ENCODE results near the gene EIF2B5.

EIF2B5 gene

DNA sequence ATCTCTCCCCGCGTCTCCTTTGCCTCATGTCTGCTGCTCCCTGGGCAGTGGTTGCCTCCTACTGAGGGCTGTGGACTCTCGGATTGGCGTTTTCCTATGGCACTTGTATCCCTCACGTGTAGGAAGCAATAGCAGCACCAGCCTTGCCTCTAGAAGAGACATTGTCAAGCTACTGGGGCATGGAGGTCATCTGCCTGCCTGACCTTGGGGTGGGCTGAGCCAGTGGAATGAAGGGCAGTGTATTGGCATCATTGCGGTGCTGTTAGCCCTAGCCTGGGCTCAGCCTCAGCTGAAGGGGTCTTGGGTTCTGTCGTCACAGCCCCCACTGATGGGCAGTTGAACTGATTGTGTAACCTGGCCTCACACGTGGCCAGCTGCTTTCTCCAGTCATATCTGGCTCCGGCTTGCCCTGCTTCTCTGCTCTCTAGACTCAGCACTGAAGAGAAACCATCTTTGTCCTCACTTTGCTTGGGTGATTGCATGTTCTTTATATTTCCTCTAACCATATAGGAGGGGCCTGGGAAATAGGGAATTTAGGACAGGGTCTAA is 58.9 kb downstream of the EIF2B5 start:
- H3K36me3 ChIP-seq (replicated peaks; ENCODE audit: insufficient read depth, low read length), result peaks cover 26% of the 10 kb centered on the region

More for the DNA sequence above, 58.9 kb downstream of the EIF2B5 start:
- peaks cover 16% of the 10 kb centered on the region for H3K79me2 ChIP-seq (ENCODE audit: low read length)
- no peak for DNase-seq
- TF ChIP-seq EZH2 (optimal IDR thresholded peaks at IDR 0.05; ENCODE audit: low read depth, low read length) (no peak), EZH2phosphoT487 (IDR thresholded peaks at IDR 0.05; ENCODE audit: low read length) (no peak)
- TF ChIP-seq, protein P1, sequence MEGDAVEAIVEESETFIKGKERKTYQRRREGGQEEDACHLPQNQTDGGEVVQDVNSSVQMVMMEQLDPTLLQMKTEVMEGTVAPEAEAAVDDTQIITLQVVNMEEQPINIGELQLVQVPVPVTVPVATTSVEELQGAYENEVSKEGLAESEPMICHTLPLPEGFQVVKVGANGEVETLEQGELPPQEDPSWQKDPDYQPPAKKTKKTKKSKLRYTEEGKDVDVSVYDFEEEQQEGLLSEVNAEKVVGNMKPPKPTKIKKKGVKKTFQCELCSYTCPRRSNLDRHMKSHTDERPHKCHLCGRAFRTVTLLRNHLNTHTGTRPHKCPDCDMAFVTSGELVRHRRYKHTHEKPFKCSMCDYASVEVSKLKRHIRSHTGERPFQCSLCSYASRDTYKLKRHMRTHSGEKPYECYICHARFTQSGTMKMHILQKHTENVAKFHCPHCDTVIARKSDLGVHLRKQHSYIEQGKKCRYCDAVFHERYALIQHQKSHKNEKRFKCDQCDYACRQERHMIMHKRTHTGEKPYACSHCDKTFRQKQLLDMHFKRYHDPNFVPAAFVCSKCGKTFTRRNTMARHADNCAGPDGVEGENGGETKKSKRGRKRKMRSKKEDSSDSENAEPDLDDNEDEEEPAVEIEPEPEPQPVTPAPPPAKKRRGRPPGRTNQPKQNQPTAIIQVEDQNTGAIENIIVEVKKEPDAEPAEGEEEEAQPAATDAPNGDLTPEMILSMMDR (IDR thresholded peaks at IDR 0.05; ENCODE audit: low read length), result no peak
- no peak overlapping the region for H3K4me3 ChIP-seq (ENCODE audit: low read length)
- H3K27me3 ChIP-seq (replicated peaks; ENCODE audit: insufficient read depth, low read length), result no peaks in the 10 kb centered on the region
- no peaks in the 10 kb centered on the region for H4K20me1 ChIP-seq (ENCODE audit: insufficient read depth, low read length)
- H3K27ac ChIP-seq (ENCODE audit: low read length), result no peak overlapping the region
- no peak overlapping the region for H3K4me2 ChIP-seq (ENCODE audit: low read depth, low read length)
- H3F3A ChIP-seq (ENCODE audit: insufficient read depth, low read length), result no peaks in the 10 kb centered on the region
- no peaks in the 10 kb centered on the region for H3K4me1 ChIP-seq (ENCODE audit: low read length)
- no peaks in the 10 kb centered on the region for H3K9me3 ChIP-seq (replicated peaks; ENCODE audit: insufficient read depth, low read length)
- H2AFZ ChIP-seq (ENCODE audit: low read length), result no peak overlapping the region
- no peaks in the 10 kb centered on the region for H3K9me2 ChIP-seq (replicated peaks; ENCODE audit: insufficient read depth, low read length)
- no peak overlapping the region for H3K9ac ChIP-seq (ENCODE audit: low read length)
